ENCODE measurements around the gene TIE1.
"Not testable (repeated sequence)": the region's sequence is repeated elsewhere in the genome, so short reads cannot be mapped to it uniquely, and the experiment has no call there.

Gene TIE1

DNA sequence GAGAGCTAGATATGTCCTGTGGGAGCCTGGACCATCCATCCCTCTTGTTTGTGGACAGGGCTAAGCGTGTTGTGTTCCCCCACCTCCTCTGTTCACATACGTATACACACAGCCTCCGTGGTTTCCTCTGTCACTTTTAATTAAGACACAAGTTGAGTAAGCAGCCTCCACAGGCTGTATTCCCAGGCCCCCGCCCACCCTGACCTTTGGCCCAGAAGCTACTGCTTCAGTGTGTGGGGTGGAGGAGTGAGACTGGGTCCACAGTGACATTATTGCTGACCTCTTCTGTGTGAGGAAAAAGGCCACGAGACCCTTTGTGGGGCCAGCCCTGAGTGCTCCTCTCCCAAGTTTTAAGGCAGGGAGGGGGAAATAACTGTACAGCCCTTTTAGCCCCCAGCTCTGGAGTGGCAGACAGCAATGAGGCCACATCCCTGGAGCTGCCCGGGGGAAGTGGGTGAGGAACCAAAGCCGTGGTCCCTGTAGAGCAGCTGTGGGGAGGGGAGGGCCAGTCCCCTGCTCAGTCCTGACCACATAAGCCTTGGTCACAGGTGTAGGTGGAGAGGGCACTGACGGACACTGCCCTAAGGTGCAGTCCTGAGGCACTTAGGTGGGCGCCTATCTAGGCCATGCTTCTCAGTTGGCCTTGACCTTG, 62.6 kb downstream of the TIE1 start:
- DNase-seq (ENCODE audit: low read depth), result no peak

DNA sequence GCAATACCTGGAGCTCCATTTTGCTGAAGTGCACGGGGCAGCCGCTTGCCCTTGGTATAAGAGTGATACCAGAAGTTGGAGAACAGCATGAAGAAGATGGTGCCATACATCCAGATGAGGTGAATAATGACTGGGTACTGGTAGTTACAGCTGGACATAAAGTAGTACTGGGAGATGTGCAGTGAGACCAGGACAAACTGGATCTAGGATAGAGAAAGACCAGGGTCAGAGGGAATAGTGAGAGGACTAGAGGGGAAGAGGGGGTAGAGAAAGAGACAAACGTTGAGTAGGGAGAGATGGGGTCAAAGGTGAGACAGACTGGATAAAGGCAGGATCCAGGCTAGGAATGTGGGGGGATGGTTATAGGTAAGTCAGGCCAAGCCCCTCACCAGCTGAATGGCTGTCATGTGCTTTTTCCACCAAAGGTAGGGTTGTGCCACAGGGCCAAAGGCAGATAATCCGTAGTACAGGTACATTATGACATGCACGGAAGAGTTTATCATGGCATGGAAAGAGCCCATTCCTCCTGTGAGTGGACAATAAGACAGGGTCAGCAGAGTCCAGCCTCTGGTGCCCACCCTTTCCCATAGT, 63.2 kb downstream of the TIE1 start:
- no peak for DNase-seq (ENCODE audit: low read depth)

DNA sequence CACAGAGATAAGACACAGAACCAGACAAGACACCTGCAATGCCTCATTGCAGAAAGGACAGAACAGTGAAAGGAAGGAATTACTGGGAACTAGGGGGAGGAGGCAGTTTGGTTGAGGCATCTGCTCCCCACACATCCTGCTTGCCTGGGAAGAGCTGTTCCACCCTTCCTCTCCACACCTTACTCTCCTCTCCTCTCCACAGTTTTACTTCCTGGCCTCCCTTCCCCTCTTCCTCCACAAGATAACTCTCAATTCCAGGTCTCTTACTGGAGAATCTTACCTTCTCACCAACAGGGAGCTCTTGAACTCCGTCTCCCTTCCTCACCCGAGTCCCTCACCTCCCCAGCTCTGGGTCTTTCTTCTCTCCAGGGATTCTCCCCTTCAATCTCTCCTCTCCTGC, 64.9 kb downstream of the TIE1 start:
- no peak for DNase-seq (ENCODE audit: low read depth)

DNA sequence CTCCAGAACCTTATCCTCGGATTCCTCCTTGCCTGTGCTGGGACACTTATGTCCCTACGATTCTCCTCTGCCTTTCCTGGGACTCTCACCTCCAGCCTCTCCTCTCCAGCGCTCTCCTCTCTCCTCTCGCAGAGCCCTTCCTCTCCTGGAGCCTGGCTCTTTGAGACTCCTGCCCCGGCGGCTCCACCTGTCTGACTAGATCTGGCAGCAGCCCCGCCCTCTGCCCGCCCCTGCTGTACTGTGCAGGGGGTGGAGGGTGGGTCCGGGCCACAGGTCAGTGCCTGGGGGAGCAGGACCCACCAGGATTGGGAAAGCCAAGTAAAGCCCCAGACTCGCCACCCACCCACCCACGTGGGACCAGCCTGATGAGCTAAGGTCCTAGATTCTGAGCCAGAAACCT, 65.4 kb downstream of the TIE1 start:
- DNase-seq (ENCODE audit: low read depth), result no peak

DNA sequence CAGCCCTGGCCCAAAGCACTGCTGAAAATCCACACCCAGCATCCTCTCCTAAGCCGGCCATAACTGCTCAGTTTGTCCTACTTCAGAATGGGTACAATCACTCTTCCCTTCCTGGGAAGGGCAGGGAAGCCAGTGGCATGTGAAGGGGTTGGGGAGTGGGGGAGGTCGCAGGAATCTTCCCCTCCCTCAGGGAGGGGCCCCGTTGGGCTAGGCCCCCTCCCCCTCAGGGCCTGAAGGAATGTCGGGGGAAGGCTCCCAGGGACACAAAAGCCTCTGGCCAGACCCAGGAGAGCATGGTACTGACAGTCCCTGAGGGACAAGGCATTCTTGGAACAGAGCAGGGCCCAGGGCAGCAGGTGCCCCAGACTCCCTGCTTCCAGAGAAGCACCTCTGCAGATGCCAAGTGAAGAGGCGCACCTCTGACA, 65.8 kb downstream of the TIE1 start:
- no peak for DNase-seq (ENCODE audit: low read depth)

DNA sequence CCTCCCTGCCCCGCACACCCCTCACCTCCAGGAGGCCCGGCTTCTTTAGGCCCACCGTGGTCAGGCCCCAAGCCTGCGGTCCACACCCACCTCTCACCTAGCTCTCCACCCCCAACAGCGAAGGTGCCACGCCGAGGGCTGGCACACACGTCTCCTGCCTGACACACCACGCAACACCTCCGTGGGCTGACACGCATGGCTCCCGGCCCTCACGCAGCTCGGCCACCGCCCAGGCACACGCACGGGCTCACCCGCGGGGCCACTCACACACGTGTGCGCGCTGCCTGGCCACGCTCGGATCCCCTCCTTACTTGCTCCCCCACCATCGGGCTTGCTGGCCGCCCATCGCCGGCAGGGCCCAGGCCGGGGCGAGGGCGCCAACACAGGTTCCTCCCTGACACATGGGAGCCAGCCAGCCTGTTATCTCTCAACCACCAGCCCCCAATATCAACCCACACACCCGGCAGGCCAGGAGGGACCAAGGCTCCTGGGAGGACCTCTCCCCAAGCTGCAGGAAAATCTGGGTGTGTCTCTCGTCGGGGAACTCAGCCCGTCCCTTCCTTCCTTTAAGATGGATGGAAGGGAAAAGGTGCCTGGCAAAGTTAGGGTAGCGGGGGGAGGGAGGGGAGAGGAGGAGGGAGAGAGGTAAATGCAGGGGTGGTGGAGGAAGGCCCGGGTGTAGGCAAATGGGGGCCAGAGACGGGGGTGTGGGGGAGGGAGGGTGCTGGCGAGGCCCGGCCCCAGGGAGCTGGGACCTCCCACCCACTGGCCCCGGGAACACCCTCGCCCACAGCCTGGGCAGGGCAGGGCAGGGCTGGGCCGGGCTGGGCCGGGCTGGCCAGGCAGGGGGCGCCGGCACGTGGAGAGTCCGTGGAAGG, 66.5 kb downstream of the TIE1 start:
- peak; percentile 18 for DNase-seq (ENCODE audit: low read depth)

DNA sequence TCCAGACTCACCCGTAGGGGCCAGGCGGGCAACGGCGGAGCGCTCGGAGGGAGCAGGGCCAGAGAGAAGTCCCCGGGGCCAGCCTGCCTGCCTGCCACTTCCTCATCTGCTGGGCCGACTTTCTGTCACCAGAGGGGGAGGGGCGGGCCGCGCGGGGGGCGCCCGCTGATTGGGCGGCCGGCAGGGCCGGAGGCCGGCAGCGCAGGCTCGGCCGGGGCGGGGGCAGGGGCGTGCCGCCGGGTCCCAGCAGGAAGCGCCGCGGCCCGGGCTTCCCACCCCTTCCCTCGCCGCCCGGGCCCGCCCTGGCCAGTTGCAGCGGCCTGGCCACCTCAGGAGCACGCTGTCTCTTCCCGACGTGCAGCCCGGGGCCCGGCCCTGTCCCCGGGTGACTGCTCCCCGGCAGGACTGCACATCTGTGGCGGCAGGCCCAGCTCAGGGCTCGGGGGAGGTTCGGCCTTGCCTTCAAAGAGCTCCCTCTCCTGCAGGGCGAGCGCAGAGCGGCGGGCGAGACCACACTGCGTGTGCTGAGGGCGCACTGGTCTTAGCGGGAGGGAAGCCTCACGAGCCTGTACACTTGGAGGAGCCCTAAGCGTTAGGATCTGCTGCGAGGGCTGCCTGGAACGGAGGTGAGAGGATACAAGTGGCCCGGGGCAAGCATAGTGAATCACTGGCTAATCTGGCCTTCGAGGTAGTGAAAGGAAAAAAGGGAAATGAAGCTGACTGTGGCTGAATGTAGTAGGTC, 67.3 kb downstream of the TIE1 start, which contains the start of gene ELOVL1:
Gene ELOVL1 (minus strand): TSS at position 108 of the 742 bp plus-strand sequence. CDS start 2,402 bp downstream, outside the sequence.
- peak; percentile 69 for DNase-seq (ENCODE audit: low read depth)

DNA sequence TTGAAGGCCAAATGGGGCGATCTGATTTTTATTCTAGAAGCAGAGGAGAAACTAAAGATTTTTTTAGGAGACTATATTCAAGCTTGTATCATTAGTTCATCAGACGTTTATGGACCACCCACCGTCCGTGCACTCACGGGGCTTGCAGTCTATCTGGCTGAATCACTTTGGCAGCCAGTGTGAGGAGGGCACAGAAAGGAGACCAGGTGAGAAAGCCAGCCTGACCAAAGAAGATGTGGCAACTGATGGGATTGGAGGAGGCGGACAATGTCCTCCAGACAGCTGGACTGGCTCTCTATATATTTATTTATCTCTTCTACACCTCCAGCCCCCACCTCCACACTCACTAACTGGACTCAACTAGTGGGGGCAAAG, 67.9 kb downstream of the TIE1 start:
- DNase-seq (ENCODE audit: low read depth), result no peak

DNA sequence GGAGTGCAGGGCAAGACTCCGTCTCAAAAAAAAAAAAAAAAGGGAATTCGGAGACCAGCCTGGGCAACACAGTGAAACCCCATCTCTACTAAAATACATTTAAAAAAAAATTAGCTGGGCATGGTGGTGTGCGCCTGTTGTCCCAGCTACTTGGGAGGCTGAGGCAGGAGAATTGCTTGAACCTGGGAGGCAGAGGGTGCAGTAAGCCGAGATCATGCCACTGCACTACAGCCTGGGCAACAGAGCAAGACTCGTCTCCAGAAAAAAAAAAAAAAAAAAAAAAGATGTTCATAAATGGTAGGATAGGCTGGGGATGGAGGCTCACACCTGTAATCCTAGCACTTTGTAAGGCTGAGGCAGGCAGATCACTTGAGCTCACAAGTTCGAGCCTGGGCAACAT, 69.0 kb downstream of the TIE1 start:
- not testable (repeated sequence) for DNase-seq (ENCODE audit: low read depth)

DNA sequence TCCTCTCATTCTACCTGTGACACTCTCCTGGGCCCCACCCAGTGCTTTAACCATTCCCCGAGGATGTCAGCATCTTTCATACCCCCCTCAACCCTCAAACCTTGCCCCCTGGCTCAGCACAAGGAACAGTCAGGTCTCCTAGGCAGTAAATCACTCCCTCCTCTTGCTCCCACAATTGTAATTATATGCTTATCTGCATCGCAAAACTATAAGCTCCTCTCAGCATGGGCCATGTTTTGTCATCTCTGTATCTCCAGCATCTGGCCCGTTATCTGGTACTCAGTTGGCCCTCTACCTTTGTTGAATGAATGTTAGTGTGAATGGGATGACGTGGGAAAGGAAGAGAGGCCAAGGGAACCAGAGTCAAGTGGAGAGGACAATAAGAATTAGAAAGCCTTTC, 69.8 kb downstream of the TIE1 start:
- DNase-seq (ENCODE audit: low read depth), result no peak

DNA sequence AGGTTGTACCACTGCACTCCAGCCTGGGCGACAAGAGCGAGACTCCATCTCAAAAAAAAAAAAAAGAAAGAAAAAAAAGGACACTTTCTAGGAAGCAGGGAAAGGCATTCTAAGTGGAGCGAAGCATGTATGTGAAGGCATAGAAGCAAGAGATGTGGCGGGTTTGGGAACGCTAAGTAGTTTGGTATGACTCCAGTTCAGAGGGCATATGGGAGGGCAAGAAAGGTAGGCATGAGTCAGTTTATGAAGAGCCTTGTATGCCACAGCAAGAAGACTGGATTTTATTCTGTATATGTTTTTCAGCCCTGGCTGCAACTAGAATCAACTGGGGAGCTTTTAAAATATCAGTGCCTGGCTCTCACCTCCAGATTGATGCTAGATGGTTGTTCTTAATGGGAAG, 71.4 kb downstream of the TIE1 start:
- no peak for DNase-seq (ENCODE audit: low read depth)

Data from stimulated activated CD4-positive, alpha-beta T cell treated with anti-CD3 and anti-CD28 coated beads, Interleukin-2, amount 100 ng/mL, for 4 hours (primary cell).